A549 (cell line): Measurements from ENCODE around the gene PTGER4. TPM values are rescaled to one million over a fixed set of nuclear protein-coding genes. Genes with fewer than 3 reads are reported as not detected.

ENCODE experiments used
- ATAC-seq, 2 experiments: fragments of 200-7000 bp in 1 of 2; fragments of >200 bp in 1 of 2; cut with Nextera tagmentation in 1 of 2; cut with Tn5 transposase in 1 of 2; 3 replicates each; pipeline versions ENCODE4 v1.8.0 to v1.9.1; 2018 to 2020; ENCODE audit warnings: mild to moderate bottlenecking in 1 of 2, moderate library complexity in 1 of 2
- CTCF ChIA-PET: fragments of 300-600 bp; sonication (Branson Sonifier 250); formaldehyde crosslinking; extraction: SDS; loops from one replicate; lab custom pipeline; 2021; ENCODE audit warnings: antibody characterized with exemption, inconsistent platforms; lab: Yijun Ruan, JAX
- POLR2A ChIA-PET: fragments of 350-600 bp; formaldehyde crosslinking; extraction: SDS; loops from one replicate; lab custom pipeline; 2021; ENCODE audit warnings: antibody characterized with exemption, inconsistent platforms; lab: Yijun Ruan, JAX
- DNase-seq, 2 experiments: peaks; one replicate each; pipeline versions ENCODE4 v3.0.0 to v3.0.0-alpha.2; 2011 to 2016; ENCODE audit warnings: low read depth in 1 of 2, low spot score in 1 of 2
- FAIRE-seq: peaks from 2 replicates; lab custom pipeline; 2011; peaks lifted over from hg19 to GRCh38; lab: Jason Lieb, UNC
- H3K27ac ChIP-seq, 2 experiments: fragments of >200 bp; sonication (Bioruptor Twin); formaldehyde crosslinking; 3 replicates each; pipeline ENCODE4 v1.5.1; 2016 to 2017
- H3K4me1 ChIP-seq: fragments of >200 bp; sonication (Bioruptor Twin); formaldehyde crosslinking; 3 replicates; pipeline ENCODE4 v1.6.1; 2016
- H3K4me2 ChIP-seq: fragments of >200 bp; sonication (Bioruptor Twin); formaldehyde crosslinking; 3 replicates; pipeline ENCODE4 v1.6.1; 2016
- H3K4me3 ChIP-seq: fragments of >200 bp; sonication (Bioruptor Twin); formaldehyde crosslinking; 3 replicates; pipeline ENCODE4 v1.5.1; 2016
- H3K9me3 ChIP-seq: fragments of >200 bp; sonication (Bioruptor Twin); formaldehyde crosslinking; 3 replicates; pipeline ENCODE4 v1.6.1; 2016
- BHLHE40 ChIP-seq: IDR thresholded peaks from 2 replicates; pipeline ENCODE4 v1.6.1; 2012; ENCODE audit warnings: low read depth, low read length, inconsistent platforms
- CHD4 ChIP-seq: fragments of 200-600 bp; sonication (generic); IDR thresholded peaks from 2 replicates; pipeline ENCODE4 v1.6.1; 2016; ENCODE audit warnings: antibody characterized with exemption, mild to moderate bottlenecking, borderline replicate concordance
- E2F6 ChIP-seq: IDR thresholded peaks from 2 replicates; pipeline ENCODE4 v1.6.1; 2012; ENCODE audit warnings: low read depth, borderline replicate concordance
- FOXS1 ChIP-seq: fragments of 250-450 bp; sonication (Bioruptor Pico); IDR thresholded peaks from 2 replicates; pipeline ENCODE4 v1.5.0; 2020; ENCODE audit warnings: mild to moderate bottlenecking, moderate library complexity
- GATA3 ChIP-seq: IDR thresholded peaks from 2 replicates; pipeline ENCODE4 v1.6.1; 2012; ENCODE audit warnings: borderline replicate concordance
- HES2 ChIP-seq: fragments of >200 bp; sonication (Bioruptor Twin); formaldehyde crosslinking; IDR thresholded peaks from 2 replicates; pipeline ENCODE4 v1.6.1; 2016
- HEYL ChIP-seq: fragments of 250-450 bp; sonication (Bioruptor Pico); IDR thresholded peaks from 2 replicates; pipeline ENCODE4 v1.8.0; 2021; ENCODE audit warnings: mild to moderate bottlenecking, moderate library complexity
- HOXA7 ChIP-seq: fragments of 250-450 bp; sonication (Bioruptor Pico); IDR thresholded peaks from 2 replicates; pipeline ENCODE4 v1.5.0; 2020; ENCODE audit warnings: mild to moderate bottlenecking, moderate library complexity
- HOXB13 ChIP-seq: fragments of 250-450 bp; sonication (Bioruptor Pico); IDR thresholded peaks from 2 replicates; pipeline ENCODE4 v1.5.0; 2020; ENCODE audit warnings: low read depth, mild to moderate bottlenecking, moderate library complexity
- JUNB ChIP-seq: fragments of >200 bp; sonication (Bioruptor Twin); formaldehyde crosslinking; IDR thresholded peaks from 2 replicates; pipeline ENCODE4 v1.6.1; 2016
- NR3C1 ChIP-seq: fragments of >200 bp; sonication (Bioruptor Twin); formaldehyde crosslinking; IDR thresholded peaks from 3 replicates; pipeline ENCODE4 v1.6.1; 2017
- RARB ChIP-seq: fragments of 250-450 bp; sonication (Bioruptor Pico); IDR thresholded peaks from 2 replicates; pipeline ENCODE4 v1.8.0; 2021; ENCODE audit warnings: mild to moderate bottlenecking, moderate library complexity
- REST ChIP-seq: fragments of 200-600 bp; sonication (generic); IDR thresholded peaks from 2 replicates; pipeline ENCODE4 v1.6.1; 2016; ENCODE audit warnings: antibody characterized with exemption, mild to moderate bottlenecking, moderate library complexity
- RNF2 ChIP-seq: fragments of 200-600 bp; sonication (generic); IDR thresholded peaks from 2 replicates; pipeline ENCODE4 v1.6.1; 2016; ENCODE audit warnings: low read depth, mild to moderate bottlenecking, antibody characterized with exemption, moderate library complexity, borderline replicate concordance
- TFCP2L1 ChIP-seq: fragments of 250-450 bp; sonication (Bioruptor Pico); IDR thresholded peaks from 2 replicates; pipeline ENCODE4 v1.5.0; 2021; ENCODE audit warnings: mild to moderate bottlenecking
- ZFP36 ChIP-seq: fragments of 450-650 bp; IDR thresholded peaks from 2 replicates; pipeline ENCODE4 v1.6.1; 2014; ENCODE audit warnings: borderline replicate concordance; ENCODE audit not compliant: partially characterized antibody
- ZSCAN20 ChIP-seq: fragments of 250-450 bp; sonication (Bioruptor Pico); IDR thresholded peaks from 2 replicates; pipeline ENCODE4 v1.8.0; 2022; ENCODE audit warnings: mild to moderate bottlenecking, moderate library complexity
- WGBS: methylation state at CpG from one replicate; pipeline ENCODE4 v1.1.6; 2017; ENCODE audit errors: missing lambda C conversion rate; 5-methylcytosine and 5-hydroxymethylcytosine counted together
- polyA plus RNA-seq, 4 experiments: library from polyadenylated mRNA; depleted of rRNA in 3 of 4; stranded (reverse); fragments of >200 nt; fragmentation: RNase III in 1 of 4; extraction: RNeasy Plus Mini Kit Qiagen cat#74134 plus additional on column Dnase treatment in 1 of 4; gene quantifications; 2 replicates in 3 of 4; 3 replicates in 1 of 4; pipeline ENCODE4 v1.2.3, GENCODE V29; 2011 to 2017
- TF ChIP-seq, protein P1 (sequence below): fragments of 450-650 bp; IDR thresholded peaks from 2 replicates; pipeline ENCODE4 v1.6.1; 2014; ENCODE audit warnings: antibody characterized with exemption
- TF ChIP-seq, protein P2 (sequence below): fragments of >200 bp; sonication (Bioruptor Twin); formaldehyde crosslinking; IDR thresholded peaks from 3 replicates; pipeline ENCODE4 v1.6.1; 2016
- TF ChIP-seq, protein P3 (sequence below): fragments of >200 bp; sonication (Bioruptor Twin); formaldehyde crosslinking; IDR thresholded peaks from 3 replicates; pipeline ENCODE4 v1.5.1; 2016

The PTGER4 gene
- polyA plus RNA-seq, 2 of the 4 experiments (the other 2 are of a cell fraction), result 0.54 to 0.89 TPM

DNA sequence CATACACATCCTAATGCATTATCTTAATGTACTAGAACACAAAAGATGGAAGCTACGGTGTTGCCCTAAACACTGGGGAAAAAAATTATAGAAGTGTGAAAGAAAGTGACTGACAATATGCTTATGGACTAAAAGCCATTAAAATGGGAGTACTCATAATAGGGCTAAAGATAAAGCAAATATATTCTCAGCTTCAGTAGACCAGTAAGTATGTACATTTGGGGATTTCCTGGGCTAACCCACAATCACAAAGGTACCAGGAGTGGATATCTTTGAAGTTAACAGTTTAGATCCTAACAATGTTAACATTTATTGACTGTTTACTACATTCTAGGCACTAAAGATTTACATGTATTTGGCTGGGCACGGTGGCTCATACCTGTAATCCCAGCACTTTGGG lies 36.9 kb downstream of the PTGER4 start:
- Histone ChIP-seq H3K9me3 (no peaks in the 10 kb centered on the region), H3K27ac (no peak overlapping the region; a peak in 1 of 6 replicates), H3K4me2 (no peak overlapping the region), H3K4me1 (peaks cover 6% of the 10 kb centered on the region; the same call in 1 of the 3 replicates), H3K4me3 (no peak overlapping the region)
- FAIRE-seq, result no peak
- ATAC-seq, result no peak
- CTCF ChIA-PET, result interaction anchor here (0.9 to 1.1 kb wide), 4 partner anchors 10 to 1003 kb away, joined by 3 to 4 read pairs (median 3); no protein-coding TSS in a partner anchor
- DNase-seq, result no peak
- TF ChIP-seq ZFP36 (no peak), GATA3 (no peak), HOXB13 (CRISPR knock-in tag) (no peak), ZSCAN20 (no peak), CHD4 (no peak), FOXS1 (CRISPR knock-in tag) (no peak), REST (no peak), E2F6 (no peak), TFCP2L1 (CRISPR knock-in tag) (no peak), HEYL (CRISPR knock-in tag) (no peak), JUNB (no peak), RNF2 (no peak), BHLHE40 (no peak), HOXA7 (CRISPR knock-in tag) (no peak), NR3C1 (no peak), RARB (CRISPR knock-in tag) (no peak), HES2 (no peak)
- TF ChIP-seq, protein P1, sequence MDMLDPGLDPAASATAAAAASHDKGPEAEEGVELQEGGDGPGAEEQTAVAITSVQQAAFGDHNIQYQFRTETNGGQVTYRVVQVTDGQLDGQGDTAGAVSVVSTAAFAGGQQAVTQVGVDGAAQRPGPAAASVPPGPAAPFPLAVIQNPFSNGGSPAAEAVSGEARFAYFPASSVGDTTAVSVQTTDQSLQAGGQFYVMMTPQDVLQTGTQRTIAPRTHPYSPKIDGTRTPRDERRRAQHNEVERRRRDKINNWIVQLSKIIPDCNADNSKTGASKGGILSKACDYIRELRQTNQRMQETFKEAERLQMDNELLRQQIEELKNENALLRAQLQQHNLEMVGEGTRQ, result no peak
- TF ChIP-seq, protein P2, sequence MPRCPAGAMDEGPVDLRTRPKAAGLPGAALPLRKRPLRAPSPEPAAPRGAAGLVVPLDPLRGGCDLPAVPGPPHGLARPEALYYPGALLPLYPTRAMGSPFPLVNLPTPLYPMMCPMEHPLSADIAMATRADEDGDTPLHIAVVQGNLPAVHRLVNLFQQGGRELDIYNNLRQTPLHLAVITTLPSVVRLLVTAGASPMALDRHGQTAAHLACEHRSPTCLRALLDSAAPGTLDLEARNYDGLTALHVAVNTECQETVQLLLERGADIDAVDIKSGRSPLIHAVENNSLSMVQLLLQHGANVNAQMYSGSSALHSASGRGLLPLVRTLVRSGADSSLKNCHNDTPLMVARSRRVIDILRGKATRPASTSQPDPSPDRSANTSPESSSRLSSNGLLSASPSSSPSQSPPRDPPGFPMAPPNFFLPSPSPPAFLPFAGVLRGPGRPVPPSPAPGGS, result no peak
- TF ChIP-seq, protein P3, sequence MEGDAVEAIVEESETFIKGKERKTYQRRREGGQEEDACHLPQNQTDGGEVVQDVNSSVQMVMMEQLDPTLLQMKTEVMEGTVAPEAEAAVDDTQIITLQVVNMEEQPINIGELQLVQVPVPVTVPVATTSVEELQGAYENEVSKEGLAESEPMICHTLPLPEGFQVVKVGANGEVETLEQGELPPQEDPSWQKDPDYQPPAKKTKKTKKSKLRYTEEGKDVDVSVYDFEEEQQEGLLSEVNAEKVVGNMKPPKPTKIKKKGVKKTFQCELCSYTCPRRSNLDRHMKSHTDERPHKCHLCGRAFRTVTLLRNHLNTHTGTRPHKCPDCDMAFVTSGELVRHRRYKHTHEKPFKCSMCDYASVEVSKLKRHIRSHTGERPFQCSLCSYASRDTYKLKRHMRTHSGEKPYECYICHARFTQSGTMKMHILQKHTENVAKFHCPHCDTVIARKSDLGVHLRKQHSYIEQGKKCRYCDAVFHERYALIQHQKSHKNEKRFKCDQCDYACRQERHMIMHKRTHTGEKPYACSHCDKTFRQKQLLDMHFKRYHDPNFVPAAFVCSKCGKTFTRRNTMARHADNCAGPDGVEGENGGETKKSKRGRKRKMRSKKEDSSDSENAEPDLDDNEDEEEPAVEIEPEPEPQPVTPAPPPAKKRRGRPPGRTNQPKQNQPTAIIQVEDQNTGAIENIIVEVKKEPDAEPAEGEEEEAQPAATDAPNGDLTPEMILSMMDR, result no peak
- 82% methylated on average over 2 of the region's 2 CpGs for WGBS
- POLR2A ChIA-PET, result no interaction called here
